HG03159 (cell line): ENCODE data around the gene PIEZO2.

ENCODE experiments used
- ATAC-seq: cut with Tn5 transposase; IDR thresholded peaks from one replicate; pipeline ENCODE4 v1.9.1; 2021; ENCODE audit warnings: mild to moderate bottlenecking, moderate library complexity; ENCODE audit not compliant: unreplicated experiment

PIEZO2 gene

DNA sequence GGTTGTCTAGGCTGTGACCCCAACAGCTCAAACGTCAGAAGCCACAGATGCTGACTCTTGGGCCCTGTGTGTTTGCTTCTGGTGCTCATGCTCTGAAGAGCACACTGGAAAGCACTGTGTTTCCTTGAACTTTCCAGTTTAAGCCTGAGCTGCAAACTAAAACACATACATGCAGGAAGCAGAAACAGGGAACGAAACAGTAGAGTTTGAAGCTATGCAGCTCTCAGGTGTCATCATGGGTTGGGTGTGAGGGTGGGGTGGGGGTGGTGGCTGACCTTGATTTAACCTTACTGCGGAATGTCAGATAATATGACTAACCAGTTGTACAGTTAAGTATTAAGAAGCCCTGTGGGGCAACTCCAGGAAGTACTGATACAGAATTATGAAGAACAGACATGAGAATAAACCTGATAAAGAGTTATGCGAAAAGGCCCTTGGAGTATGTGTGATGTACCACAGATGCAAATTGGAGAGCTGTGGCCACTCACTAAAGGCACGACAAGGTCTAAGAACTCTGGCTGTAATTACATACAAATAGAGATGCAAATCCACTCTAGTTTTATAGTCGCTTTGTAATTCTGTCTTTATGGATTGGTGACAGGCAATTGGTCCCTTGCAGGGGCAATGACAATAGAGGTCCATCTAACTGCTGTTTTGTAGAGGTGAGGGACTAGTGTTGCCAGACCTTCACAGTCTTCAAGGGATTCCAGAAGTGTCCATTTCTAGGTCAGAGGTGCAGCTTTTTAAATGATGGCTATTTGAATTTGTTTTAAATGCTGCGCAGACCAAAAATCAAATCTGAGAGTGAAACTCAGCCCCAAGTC, 350.4 kb downstream of the PIEZO2 start:
- no peak for ATAC-seq

DNA sequence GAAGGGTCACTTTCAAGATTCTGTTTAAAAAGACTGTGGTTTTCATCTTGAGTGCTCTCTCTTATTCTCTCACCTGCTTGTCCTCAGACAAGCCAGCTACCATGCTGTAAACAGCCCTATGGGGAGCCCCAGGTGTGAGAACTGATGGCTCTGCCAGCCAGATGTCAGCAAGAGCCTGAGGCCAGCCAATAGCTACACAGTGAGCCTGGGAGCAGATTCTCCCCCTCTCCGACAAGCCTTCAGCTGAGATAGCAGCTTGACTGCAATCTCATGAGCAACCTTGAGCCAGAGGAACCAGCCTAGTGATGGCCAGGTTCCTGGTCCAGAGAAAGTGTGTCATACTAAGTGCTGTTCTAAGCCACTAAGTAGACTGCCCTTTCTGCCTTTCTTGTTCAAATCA, 351.5 kb downstream of the PIEZO2 start:
- no peak for ATAC-seq

DNA sequence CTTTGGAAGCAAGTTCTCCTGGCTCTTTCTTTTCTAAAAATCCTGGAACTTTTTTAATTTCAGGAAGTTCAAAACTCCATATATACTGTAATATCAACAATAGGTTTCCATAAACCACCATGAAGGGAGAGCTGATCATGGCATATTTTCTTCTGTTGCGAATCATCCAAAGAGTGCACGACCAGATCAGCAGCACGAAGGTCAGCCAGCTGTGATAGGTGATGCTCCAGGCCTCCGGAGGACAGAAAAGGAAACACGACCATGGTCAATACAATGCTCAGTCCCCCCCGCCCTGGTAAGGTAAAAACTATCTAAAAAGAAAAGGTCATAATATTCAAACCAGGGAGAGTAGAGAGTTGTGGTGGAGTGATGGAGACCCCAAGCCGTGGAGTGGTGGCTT, 354.6 kb downstream of the PIEZO2 start:
- no peak for ATAC-seq

DNA sequence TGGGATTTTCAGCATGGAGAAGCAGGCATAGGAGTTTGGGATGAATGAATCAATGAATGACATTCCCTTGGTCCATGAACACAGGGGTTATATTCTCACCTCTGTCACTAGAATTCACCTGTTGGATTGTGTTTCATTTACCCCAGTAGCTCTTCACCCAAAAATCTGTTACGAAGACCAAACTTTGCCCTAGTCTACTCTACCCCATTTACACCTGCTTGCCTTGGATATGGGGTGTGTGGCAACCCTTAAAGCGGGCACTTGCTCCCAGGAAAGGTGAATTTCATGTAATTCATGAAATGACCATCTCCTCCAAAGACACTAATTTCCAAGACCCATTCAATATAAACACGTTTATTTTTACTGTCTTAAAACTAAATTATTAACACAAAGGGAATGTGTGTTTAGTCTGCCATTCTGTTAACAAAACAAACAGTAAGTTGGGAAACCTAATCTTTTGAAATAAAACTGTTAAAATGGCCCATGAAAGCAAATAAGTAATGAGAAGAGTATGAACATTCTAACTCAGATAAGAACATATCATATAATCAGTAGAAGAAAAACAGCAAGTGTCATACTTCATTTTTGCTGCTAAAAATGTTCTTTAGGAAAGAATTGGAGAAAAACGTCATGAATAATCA, 355.5 kb downstream of the PIEZO2 start:
- no peak for ATAC-seq

DNA sequence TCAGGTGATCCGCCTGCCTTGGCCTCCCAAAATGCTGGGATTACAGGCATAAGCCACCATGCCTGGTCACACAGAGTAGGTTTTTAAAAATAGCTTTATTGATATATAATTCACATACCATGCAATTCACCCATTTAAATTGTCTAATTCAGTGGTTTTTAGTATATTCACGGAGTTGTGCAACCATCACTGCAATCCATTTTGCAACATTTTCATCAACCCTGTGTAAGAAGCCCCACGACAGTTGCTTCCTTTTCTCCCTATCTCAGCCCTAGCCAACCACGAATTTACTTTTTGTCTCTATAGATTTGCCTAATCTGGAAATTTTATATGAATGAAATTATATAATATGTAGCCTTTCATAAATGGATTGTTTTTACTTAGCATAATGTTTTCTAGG, 357.2 kb downstream of the PIEZO2 start:
- ATAC-seq: no peak

DNA sequence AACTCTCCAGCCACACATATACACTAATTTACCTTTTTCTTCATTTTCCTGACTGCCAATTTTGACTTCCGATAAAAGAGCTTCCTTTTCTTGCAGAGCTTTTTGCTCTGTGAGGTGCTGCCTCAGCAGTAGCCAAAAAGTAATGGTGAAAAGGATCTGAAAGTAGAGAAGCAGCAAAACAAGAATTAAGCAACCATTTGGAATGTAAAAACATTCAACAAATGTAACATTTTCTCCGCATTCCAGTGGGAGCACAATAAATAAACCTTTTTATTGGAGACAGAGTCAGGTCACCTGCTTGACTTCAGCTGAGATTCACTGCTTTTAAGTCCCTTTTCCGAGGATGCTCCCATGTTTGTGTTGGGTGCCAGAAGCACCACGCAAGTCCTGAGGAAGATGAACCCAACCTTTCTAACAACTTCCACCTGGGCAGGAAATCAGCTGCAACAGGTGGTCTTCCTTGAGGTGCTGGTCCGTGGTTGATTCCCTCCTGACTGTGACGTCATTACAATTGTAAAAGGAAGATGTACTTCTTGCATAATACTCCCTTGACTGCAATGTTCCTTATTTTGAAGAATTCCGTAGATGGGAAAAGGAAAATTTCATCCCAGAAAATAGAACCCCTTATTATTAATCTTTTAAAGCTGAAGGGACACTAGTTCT, 358.1 kb downstream of the PIEZO2 start:
- ATAC-seq: no peak

GRCh38 chr18:10789180-10789579, 360.2 kb downstream of the PIEZO2 start:
- no peak for ATAC-seq

DNA sequence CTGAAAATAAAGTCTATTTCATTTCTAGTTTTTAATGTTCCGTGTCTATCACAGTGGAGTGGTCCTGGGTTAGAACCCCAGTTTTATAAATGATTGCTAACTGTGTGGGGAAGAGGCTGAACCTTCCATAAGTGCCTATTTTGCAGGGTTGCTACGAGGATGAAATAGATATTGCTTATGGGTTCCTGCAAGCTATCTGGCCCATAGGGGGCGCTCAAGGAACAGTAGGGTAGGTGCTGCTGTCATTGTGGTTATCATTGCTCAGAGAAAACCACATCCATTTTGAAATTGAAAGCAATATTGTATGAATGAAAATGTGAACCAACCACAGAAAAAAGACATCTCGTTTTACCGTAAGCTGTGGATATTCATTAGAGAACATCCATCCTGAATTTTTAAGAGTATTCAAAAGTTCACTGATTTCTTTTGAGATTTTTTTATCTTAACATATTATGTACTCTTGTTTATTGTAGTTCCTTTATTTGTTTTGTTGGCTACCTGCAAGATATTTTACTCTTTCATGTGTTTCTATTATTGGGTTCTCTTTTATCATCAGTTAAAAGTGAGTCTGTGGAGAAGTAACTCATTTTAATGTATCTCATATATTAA, 362.0 kb downstream of the PIEZO2 start:
- peak; percentile 96 for ATAC-seq

DNA sequence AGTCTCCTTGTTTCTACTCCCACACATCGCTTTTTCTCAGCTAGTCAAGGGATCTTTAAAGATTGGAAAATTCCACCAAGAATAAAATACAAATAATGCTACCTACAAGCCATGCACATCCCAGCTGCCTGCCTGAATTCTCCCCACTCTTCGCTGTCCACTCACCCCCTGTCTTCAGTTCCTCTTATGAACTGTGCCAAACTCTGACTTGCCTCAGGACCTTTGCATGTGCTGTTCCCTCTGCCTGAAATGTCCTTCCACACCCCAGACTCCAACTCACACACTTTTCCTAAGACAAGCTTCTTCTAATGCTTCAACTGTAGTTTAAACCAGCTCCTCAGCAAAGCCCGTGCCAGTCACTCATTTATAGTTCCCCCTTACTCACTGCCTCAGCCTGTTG, 363.6 kb downstream of the PIEZO2 start:
- ATAC-seq: no peak

- no peak for ATAC-seq
Observed at GRCh38 chr18:10784596-10785202, 364.7 kb downstream of the PIEZO2 start.

- ATAC-seq: no peak
Observed at GRCh38 chr18:10783941-10784340, 365.4 kb downstream of the PIEZO2 start.

- ATAC-seq: no peak
Observed at GRCh38 chr18:10776493-10776892, 372.9 kb downstream of the PIEZO2 start.

DNA sequence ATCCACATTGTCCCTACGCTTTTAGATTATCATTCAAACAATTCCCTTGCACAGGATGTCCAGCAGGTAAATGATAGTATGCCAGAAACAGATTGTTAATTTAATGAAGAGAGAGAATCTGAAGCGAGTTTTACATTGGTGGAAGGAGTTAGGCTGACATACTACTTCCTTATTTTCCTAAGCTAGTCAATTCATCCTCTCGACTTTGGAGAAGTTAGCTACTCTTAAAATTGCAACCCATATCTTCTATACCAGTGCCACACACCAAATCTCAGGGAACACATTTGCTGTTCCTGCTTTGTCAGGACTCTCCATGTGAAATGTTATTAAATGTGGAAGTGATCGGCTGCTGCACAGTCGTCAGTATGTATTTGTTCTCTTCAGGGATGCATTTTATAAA, 374.3 kb downstream of the PIEZO2 start:
- no peak for ATAC-seq

DNA sequence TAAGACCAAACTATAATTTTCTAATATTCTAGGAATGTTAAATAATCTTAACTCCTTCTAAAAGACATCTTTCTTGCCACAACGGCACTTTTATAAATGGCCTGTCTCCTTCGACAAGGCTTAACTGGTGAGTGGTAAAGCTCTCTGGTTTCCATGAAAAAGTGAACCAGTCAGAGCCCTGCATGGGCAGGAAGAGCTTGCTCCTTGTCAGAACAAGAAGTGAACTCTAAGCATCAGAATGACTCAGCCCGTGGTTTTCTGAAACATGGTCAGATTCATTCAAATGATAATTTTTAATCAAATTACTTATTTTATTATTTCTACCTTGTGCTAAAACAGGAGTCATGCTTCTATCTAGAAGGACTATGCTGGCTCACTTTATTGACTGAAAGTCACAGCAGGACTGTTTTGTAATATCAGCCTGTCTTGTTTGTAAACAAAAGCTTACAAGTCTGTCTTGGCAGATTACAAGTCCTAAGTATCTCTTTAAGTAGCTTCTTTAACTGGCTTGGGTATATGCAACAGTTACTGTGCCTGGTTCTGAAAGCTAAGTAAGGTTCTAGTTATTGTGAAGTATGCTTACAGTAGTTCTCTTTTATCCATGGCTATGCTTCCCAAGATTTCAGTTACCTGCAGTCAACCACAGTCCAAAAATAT, 378.2 kb downstream of the PIEZO2 start:
- ATAC-seq: no peak

GRCh38 chr18:10770264-10770663, 379.1 kb downstream of the PIEZO2 start:
- ATAC-seq: no peak

- no peak for ATAC-seq
Observed at GRCh38 chr18:10768221-10768620, 381.1 kb downstream of the PIEZO2 start.

- ATAC-seq: no peak
Observed at GRCh38 chr18:10767658-10768057, 381.7 kb downstream of the PIEZO2 start.

GRCh38 chr18:10760986-10761385, 388.4 kb downstream of the PIEZO2 start:
- ATAC-seq: no peak

- ATAC-seq: no peak
Observed at GRCh38 chr18:10759241-10759640, 390.1 kb downstream of the PIEZO2 start.

DNA sequence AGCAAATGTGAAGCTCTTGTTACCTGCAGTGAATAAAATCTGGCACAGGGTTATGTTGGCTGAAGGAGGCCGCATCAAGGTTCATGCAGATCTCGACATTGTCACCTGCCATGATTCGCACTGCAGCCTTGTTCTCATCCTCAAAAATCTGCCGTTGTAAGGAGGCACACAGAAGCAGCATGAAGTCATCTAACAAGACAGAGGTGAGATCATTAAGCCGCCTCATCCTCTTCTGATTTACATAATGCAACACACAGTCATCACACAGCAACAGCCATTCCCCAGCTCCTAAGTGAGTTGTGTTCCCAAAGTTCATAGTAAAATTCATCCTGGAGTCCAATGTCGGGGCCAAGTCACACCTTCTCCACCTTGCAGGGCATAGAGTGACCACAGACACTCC, 391.4 kb downstream of the PIEZO2 start:
- no peak for ATAC-seq

GRCh38 chr18:10757349-10757748, 392.0 kb downstream of the PIEZO2 start:
- ATAC-seq: no peak
